ENCODE data around the gene NOM1. TPM values are rescaled to one million over a fixed set of nuclear protein-coding genes. Genes with fewer than 3 reads are reported as not detected.

The NOM1 gene, protein sequence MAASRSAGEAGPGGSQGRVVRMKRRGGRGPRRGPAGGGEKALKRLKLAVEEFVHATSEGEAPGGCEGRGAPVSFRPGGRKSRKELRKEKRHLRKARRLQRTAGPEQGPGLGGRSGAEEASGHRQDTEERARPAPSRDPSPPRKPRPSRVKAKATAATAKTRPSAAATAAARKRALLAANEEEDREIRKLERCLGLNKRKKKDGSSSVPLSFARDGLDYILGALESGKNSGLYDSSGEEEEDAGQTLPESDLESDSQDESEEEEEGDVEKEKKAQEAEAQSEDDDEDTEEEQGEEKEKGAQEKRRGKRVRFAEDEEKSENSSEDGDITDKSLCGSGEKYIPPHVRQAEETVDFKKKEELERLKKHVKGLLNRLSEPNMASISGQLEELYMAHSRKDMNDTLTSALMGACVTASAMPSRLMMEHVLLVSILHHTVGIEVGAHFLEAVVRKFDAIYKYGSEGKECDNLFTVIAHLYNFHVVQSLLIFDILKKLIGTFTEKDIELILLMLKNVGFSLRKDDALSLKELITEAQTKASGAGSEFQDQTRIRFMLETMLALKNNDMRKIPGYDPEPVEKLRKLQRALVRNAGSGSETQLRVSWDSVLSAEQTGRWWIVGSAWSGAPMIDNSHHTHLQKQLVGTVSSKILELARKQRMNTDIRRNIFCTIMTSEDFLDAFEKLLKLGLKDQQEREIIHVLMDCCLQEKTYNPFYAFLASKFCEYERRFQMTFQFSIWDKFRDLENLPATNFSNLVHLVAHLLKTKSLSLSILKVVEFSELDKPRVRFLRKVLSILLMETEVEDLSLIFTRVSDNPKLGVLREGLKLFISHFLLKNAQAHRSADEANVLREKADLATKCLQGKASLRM
- 17.3 to 24.1 TPM (median 20.5 TPM) in 5 replicates for total RNA-seq (2022; extraction: Qiagen RNA extraction)

DNA sequence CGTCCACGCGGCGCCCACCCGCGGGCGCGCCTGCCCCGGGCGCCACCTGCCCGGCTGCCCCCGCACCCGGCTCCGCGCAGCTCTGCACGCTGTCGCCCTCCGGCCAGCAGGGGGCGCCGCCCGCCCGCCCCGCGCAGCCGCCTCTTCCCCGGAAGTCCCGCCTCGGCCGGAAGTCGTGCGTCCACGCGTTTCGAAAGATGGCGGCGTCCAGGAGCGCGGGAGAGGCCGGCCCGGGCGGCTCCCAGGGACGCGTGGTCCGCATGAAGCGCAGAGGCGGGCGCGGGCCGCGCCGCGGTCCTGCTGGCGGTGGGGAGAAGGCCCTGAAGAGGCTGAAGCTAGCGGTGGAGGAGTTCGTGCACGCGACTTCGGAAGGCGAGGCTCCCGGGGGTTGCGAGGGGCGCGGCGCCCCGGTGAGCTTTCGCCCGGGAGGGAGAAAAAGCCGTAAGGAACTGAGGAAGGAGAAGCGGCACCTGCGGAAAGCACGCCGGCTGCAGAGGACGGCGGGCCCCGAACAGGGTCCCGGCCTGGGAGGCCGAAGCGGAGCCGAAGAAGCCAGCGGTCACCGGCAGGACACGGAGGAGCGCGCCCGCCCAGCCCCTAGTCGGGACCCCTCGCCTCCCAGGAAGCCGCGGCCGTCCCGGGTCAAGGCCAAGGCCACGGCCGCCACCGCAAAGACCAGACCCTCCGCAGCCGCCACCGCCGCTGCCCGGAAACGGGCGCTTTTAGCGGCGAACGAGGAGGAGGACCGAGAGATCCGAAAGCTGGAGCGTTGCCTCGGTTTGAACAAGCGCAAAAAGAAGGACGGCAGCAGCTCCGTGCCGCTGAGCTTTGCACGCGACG is at the start of gene NOM1:
Gene NOM1 (plus strand): TSS at position 172 of the 840 bp plus-strand sequence. CDS start 26 bp downstream, at position 198.

DNA sequence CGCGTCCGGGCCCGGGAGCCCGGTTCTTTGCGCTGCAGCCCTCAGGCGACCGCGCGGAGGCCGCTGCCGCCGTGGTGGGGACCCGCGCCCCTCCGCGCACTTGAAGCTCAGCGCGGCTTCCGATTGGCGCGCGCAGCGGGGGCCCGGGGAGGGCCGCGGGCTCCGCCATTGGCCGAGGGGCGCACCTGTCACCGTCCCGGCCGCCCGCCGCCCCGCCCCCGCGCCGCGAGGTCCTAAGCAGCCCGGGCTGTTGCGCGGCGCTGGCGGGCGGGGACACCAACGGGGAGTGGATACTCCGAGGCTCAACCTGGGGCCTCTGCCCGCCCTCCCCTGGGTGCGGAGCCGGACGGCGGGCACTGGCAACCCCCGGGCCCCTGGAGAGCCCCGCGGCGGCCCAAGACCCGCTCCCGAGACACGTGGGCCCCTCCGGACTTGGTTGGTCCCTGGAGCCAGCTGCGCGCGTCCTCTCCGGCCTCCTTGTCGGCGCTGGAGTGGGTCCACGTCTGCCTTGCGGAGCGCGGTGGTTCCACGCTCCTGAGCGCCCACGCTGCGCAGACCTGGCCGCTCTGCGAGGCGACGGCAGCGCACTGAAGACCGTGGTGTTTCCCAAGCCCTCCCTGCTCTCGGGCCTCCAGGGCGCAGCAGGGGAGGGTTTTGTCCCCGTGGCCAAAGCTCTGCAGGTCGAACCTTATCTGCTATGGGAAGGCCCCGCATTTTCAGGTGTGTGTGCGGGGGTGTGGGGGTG is 61.2 kb downstream of the NOM1 start, which contains the start of gene MNX1:
Gene MNX1 (minus strand): TSS at position 76 of the 745 bp plus-strand sequence. CDS start 313 bp downstream, outside the sequence.

Other genes with a start within 250 kb of the NOM1 start
- 26.4 to 35.4 TPM (median 31.5 TPM) in 5 replicates for gene LMBR1, start 56.5 kb upstream of the NOM1 start, total RNA-seq (2022; extraction: Qiagen RNA extraction)
- gene MNX1, start 61.0 kb downstream of the NOM1 start, total RNA-seq (2022; extraction: Qiagen RNA extraction): 3.0 to 5.8 TPM (median 5.5 TPM) in 5 replicates
- gene UBE3C, start 189.2 kb downstream of the NOM1 start, total RNA-seq (2022; extraction: Qiagen RNA extraction): 56.1 to 69.4 TPM (median 64.6 TPM) in 5 replicates